OCI-LY7 (cell line): Measurements from ENCODE around the gene OVCH2.

Experiments used
- CTCF ChIP-seq: fragments of 200-600 bp; sonication (generic); conservative IDR thresholded peaks from 2 replicates; pipeline ENCODE4 v1.5.1; 2014; ENCODE audit warnings: mild to moderate bottlenecking, antibody characterized with exemption, low read length, moderate library complexity, mixed read lengths
- EZH2phosphoT487 ChIP-seq: fragments of 200-600 bp; sonication (generic); IDR thresholded peaks from 2 replicates; pipeline ENCODE4 v1.6.1; 2018; ENCODE audit warnings: low read depth, borderline replicate concordance, mild to moderate bottlenecking, mixed run types, antibody characterized with exemption, low read length, moderate library complexity, mixed read lengths

GRCh38 chr11:7671347-7672215, 34.7 kb downstream of the OVCH2 start:
- TF ChIP-seq CTCF (no peak), EZH2phosphoT487 (no peak)
